SIG-M5 treated with dmso at 0.1 percent for 504 hours (cell line): ENCODE measurements around the gene PRX.
A peak's percentile ranks its signal among the peaks of the same experiment; 100 is the strongest.
"Not testable (repeated sequence)": the region's sequence is repeated elsewhere in the genome, so short reads cannot be mapped to it uniquely, and the experiment has no call there.

ENCODE experiments used
- DNase-seq: peaks from one replicate; lab custom pipeline; 2025; ENCODE audit not compliant: unreplicated experiment; lab: John Stamatoyannopoulos, UW

Gene PRX

GRCh38 chr19:40414542-40415535, 1.7 kb upstream of the PRX start:
- no peak for DNase-seq

- no peak for DNase-seq
Observed at GRCh38 chr19:40412866-40413265, 312 bp downstream of the PRX start.

- no peak for DNase-seq
Observed at GRCh38 chr19:40411958-40412499, 1.1 kb downstream of the PRX start.

GRCh38 chr19:40411125-40411842, 1.9 kb downstream of the PRX start:
- no peak for DNase-seq

GRCh38 chr19:40410030-40410389, 3.2 kb downstream of the PRX start:
- no peak for DNase-seq

- not testable (repeated sequence) for DNase-seq
Observed at GRCh38 chr19:40408598-40408925, 4.6 kb downstream of the PRX start.

- DNase-seq, result no peak
Observed at GRCh38 chr19:40407714-40408597, 5.2 kb downstream of the PRX start.

GRCh38 chr19:40403262-40403984, 9.8 kb downstream of the PRX start:
- peak; percentile 70 for DNase-seq

GRCh38 chr19:40400559-40400958, 12.6 kb downstream of the PRX start:
- no peak for DNase-seq

- no peak for DNase-seq
Observed at GRCh38 chr19:40398417-40399131, 14.6 kb downstream of the PRX start.

- no peak for DNase-seq
Observed at GRCh38 chr19:40397568-40397906, 15.6 kb downstream of the PRX start.

- no peak for DNase-seq
Observed at GRCh38 chr19:40396886-40397567, 16.2 kb downstream of the PRX start.

- no peak for DNase-seq
Observed at GRCh38 chr19:40395956-40396355, 17.2 kb downstream of the PRX start.

GRCh38 chr19:40394816-40395210, 18.4 kb downstream of the PRX start:
- no peak for DNase-seq

- DNase-seq, result no peak
Observed at GRCh38 chr19:40393894-40394815, 19.0 kb downstream of the PRX start.

GRCh38 chr19:40392894-40393517, 20.2 kb downstream of the PRX start:
- no peak for DNase-seq

- no peak for DNase-seq
Observed at GRCh38 chr19:40392123-40392522, 21.1 kb downstream of the PRX start.
